ENCODE data around the gene HLA-DRB1. TPM values are rescaled to one million over a fixed set of nuclear protein-coding genes. Genes with fewer than 3 reads are reported as not detected.

HLA-DRB1 gene
- total RNA-seq, 2 donors from 2014 or later: 24.0 to 37.6 TPM

- no peaks in the 10 kb centered on the region for H3K27me3 ChIP-seq
- no peak overlapping the region for H3K4me3 ChIP-seq
- TF ChIP-seq, protein P1, sequence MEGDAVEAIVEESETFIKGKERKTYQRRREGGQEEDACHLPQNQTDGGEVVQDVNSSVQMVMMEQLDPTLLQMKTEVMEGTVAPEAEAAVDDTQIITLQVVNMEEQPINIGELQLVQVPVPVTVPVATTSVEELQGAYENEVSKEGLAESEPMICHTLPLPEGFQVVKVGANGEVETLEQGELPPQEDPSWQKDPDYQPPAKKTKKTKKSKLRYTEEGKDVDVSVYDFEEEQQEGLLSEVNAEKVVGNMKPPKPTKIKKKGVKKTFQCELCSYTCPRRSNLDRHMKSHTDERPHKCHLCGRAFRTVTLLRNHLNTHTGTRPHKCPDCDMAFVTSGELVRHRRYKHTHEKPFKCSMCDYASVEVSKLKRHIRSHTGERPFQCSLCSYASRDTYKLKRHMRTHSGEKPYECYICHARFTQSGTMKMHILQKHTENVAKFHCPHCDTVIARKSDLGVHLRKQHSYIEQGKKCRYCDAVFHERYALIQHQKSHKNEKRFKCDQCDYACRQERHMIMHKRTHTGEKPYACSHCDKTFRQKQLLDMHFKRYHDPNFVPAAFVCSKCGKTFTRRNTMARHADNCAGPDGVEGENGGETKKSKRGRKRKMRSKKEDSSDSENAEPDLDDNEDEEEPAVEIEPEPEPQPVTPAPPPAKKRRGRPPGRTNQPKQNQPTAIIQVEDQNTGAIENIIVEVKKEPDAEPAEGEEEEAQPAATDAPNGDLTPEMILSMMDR (IDR thresholded peaks at IDR 0.05): no peak
- H3K27ac ChIP-seq: no peak overlapping the region
- H3K9me3 ChIP-seq: no peaks in the 10 kb centered on the region
- H3K36me3 ChIP-seq: no peaks in the 10 kb centered on the region
- DNase-seq (ENCODE audit: low spot score): no peak
- no peaks in the 10 kb centered on the region for H3K4me1 ChIP-seq
Measured at GRCh38 chr6:32565511-32565910, 24.1 kb downstream of the HLA-DRB1 start.

GRCh38 chr6:32562940-32563339, 26.7 kb downstream of the HLA-DRB1 start:
- H3K4me1 ChIP-seq: no peaks in the 10 kb centered on the region
- no peaks in the 10 kb centered on the region for H3K36me3 ChIP-seq
- DNase-seq (ENCODE audit: low spot score): no peak
- no peaks in the 10 kb centered on the region for H3K27me3 ChIP-seq
- no peak overlapping the region for H3K4me3 ChIP-seq
- TF ChIP-seq, protein P1 (IDR thresholded peaks at IDR 0.05): no peak
- no peaks in the 10 kb centered on the region for H3K9me3 ChIP-seq
- H3K27ac ChIP-seq: no peak overlapping the region

DNA sequence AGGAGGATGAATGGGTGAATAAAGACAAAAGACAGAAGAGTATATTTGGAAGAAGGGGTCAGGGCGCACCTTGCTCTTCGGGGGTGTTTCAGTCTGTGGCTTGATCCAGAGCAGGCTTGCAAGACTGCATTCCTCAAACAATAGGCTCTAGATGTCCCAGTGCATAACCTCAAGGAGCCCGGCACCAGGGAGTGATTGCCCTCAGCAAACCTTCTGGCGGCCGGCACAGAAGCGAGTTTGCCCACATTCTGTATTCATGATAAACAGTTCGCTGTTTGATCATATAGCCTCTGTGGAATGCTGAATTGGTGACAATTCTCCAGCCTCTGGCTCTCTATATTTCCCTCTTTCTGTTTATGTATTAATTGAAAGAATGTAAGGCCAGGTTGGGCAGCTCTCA, 29.9 kb downstream of the HLA-DRB1 start:
- no peaks in the 10 kb centered on the region for H3K9me3 ChIP-seq

GRCh38 chr6:32558426-32559057, 31.1 kb downstream of the HLA-DRB1 start:
- no peak overlapping the region for H3K27ac ChIP-seq
- TF ChIP-seq, protein P1 (IDR thresholded peaks at IDR 0.05): no peak

More for the DNA sequence above, 29.9 kb downstream of the HLA-DRB1 start:
- Histone ChIP-seq H3K4me1 (no peaks in the 10 kb centered on the region), H3K36me3 (no peaks in the 10 kb centered on the region), H3K27ac (no peak overlapping the region), H3K4me3 (no peak overlapping the region), H3K27me3 (no peaks in the 10 kb centered on the region)
- TF ChIP-seq, protein P1 (IDR thresholded peaks at IDR 0.05): no peak
- DNase-seq (ENCODE audit: low spot score): no peak

DNA sequence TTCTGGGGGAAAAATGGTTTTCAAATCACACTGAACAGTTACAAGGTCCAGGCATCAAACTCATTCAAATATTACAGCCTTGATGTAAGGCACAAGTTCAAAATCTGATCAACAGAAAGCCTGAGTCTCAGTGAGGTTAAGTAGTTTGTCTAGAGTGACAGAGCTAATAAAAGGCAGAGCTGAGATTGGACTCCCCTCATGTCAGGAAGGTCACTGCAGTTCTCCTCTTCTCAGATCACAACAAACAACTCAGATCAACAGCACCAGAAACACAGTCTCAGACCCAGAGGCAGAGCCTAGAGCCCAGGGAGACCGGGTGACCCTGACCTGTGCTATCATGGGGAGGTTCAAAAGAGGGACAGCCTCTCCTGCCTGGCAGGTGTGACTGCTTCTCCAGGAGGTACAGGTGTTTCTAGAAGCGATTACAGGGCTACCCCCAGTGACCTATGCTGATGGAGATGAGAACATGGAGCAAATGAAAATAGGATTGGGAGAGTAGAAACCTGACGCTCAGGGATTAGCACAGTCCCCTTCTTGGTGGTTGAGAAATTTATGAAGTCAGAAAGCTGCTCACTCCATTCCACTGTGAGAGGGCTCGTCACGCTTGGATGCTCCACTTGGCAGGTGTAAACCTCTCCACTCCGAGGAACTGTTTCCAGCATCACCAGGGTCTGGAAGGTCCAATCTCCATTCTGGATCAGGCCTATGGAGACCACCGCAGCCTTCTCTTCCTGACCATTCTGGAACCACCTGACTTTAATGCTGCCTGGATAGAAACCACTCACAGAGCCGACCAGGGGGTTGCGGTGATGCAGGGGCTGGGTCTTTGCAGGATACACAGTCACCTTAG, 35.3 kb downstream of the HLA-DRB1 start:
- Histone ChIP-seq H3K27ac (no peak overlapping the region), H3K36me3 (no peaks in the 10 kb centered on the region), H3K4me1 (no peaks in the 10 kb centered on the region), H3K9me3 (no peaks in the 10 kb centered on the region), H3K27me3 (no peaks in the 10 kb centered on the region), H3K4me3 (no peak overlapping the region)
- DNase-seq (ENCODE audit: low spot score): no peak
- TF ChIP-seq, protein P1 (IDR thresholded peaks at IDR 0.05): no peak

More at GRCh38 chr6:32558426-32559057, 31.1 kb downstream of the HLA-DRB1 start:
- DNase-seq (ENCODE audit: low spot score): no peak
- H3K9me3 ChIP-seq: no peaks in the 10 kb centered on the region
- no peak overlapping the region for H3K4me3 ChIP-seq
- no peaks in the 10 kb centered on the region for H3K36me3 ChIP-seq
- no peaks in the 10 kb centered on the region for H3K4me1 ChIP-seq
- no peaks in the 10 kb centered on the region for H3K27me3 ChIP-seq
